ENCODE measurements around the gene DNAJC7.
"Not testable (repeated sequence)": the region's sequence is repeated elsewhere in the genome, so short reads cannot be mapped to it uniquely, and the experiment has no call there.

The DNAJC7 gene

GRCh38 chr17:41948762-41949460 lies 68.3 kb downstream of the DNAJC7 start:
- no peak for DNase-seq

GRCh38 chr17:41944943-41945342 lies 72.3 kb downstream of the DNAJC7 start:
- DNase-seq = no peak

GRCh38 chr17:41943492-41943891 lies 73.7 kb downstream of the DNAJC7 start:
- no peak for DNase-seq

- DNase-seq = no peak
Measured at GRCh38 chr17:41942626-41943373, 74.4 kb downstream of the DNAJC7 start.

- DNase-seq = no peak
Measured at GRCh38 chr17:41941168-41941567, 76.1 kb downstream of the DNAJC7 start.

- no peak for DNase-seq
Measured at GRCh38 chr17:41939693-41940090, 77.5 kb downstream of the DNAJC7 start.

GRCh38 chr17:41939044-41939692 lies 78.1 kb downstream of the DNAJC7 start:
- DNase-seq = no peak

- no peak for DNase-seq
Measured at GRCh38 chr17:41937970-41938954, 79.0 kb downstream of the DNAJC7 start.

GRCh38 chr17:41935641-41936040 lies 81.6 kb downstream of the DNAJC7 start:
- no peak for DNase-seq

- no peak for DNase-seq
Measured at GRCh38 chr17:41932816-41933389, 84.3 kb downstream of the DNAJC7 start.

- DNase-seq = not testable (repeated sequence)
Measured at GRCh38 chr17:41931715-41932114, 85.5 kb downstream of the DNAJC7 start.

GRCh38 chr17:41930833-41931156 lies 86.4 kb downstream of the DNAJC7 start:
- DNase-seq = not testable (repeated sequence)

- peak; percentile 94 to 97 (median 94) for DNase-seq
Measured at GRCh38 chr17:41930009-41930832, 87.0 kb downstream of the DNAJC7 start, which contains the start of gene ODAD4. ODAD4 (plus strand) TSS chr17:41930617; CDS start chr17:41930724, 107 bp downstream.

GRCh38 chr17:41928693-41929251 lies 88.5 kb downstream of the DNAJC7 start:
- DNase-seq = no peak

All from NCI-H1417 (cell line).